Measurements from ENCODE around the gene PLAGL2.

PLAGL2 gene

DNA sequence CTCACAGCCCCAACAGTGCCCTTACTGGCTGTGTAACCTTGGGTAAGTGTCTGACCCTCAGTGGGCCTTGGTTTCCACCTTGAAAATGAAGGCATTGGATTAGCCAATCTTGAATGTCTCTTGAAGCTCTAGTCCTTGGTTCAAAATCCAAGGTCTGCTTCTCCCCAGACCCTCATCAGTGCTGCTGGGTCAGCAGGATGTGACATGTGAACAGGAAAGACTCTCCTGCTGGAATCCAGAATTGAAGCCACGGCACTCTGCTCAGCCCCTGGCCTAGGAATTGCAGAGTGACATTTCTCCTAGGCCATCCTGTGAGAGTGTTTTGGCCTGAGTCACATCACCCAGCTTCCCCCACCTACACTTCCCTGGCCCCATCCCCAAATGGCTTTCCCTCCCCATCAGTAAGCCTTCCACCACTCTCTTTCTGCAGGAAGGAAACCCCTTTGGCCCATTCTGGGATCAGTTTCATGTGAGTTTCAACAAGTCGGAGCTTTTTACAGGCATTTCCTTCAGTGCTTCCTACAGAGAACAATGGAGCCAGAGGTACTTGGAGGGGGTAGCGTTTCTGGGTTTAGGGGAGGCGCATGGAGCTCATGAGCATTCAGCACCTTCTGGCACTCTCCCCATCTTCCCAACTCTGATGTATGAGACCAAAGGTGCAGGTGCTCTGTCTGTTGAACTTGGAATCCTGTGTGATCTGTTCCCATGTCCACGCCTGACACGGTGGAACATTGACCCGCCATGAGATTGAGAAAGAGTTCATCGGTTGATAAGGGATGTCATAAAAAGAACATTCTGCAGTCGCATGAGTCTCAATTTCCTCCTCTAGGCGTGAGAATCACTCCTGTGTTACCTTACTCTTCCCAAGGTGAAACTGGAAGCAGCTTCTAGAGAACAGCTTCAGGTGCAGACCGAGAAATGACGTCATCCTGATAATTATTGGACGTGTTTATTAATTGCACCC is 8.9 kb upstream of the PLAGL2 start:
- no peak overlapping the region for H2AFZ ChIP-seq (ENCODE audit: low read length)
- TF ChIP-seq EZH2phosphoT487 (IDR thresholded peaks at IDR 0.05; ENCODE audit: low read length) = no peak
- TF ChIP-seq, protein P1, sequence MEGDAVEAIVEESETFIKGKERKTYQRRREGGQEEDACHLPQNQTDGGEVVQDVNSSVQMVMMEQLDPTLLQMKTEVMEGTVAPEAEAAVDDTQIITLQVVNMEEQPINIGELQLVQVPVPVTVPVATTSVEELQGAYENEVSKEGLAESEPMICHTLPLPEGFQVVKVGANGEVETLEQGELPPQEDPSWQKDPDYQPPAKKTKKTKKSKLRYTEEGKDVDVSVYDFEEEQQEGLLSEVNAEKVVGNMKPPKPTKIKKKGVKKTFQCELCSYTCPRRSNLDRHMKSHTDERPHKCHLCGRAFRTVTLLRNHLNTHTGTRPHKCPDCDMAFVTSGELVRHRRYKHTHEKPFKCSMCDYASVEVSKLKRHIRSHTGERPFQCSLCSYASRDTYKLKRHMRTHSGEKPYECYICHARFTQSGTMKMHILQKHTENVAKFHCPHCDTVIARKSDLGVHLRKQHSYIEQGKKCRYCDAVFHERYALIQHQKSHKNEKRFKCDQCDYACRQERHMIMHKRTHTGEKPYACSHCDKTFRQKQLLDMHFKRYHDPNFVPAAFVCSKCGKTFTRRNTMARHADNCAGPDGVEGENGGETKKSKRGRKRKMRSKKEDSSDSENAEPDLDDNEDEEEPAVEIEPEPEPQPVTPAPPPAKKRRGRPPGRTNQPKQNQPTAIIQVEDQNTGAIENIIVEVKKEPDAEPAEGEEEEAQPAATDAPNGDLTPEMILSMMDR (IDR thresholded peaks at IDR 0.05; ENCODE audit: low read length) = no peak
- no peak for TF ChIP-seq EZH2 (optimal IDR thresholded peaks at IDR 0.05; ENCODE audit: low read depth, low read length)
- no peaks in the 10 kb centered on the region for H3F3A ChIP-seq (ENCODE audit: insufficient read depth, low read length)
- no peaks in the 10 kb centered on the region for H3K9me3 ChIP-seq (replicated peaks; ENCODE audit: insufficient read depth, low read length)
- H3K9me2 ChIP-seq (replicated peaks; ENCODE audit: insufficient read depth, low read length) = no peaks in the 10 kb centered on the region
- no peak overlapping the region for H3K4me3 ChIP-seq (ENCODE audit: low read length)
- H3K79me2 ChIP-seq (ENCODE audit: low read length) = no peaks in the 10 kb centered on the region
- no peak for DNase-seq
- no peaks in the 10 kb centered on the region for H3K27me3 ChIP-seq (replicated peaks; ENCODE audit: insufficient read depth, low read length)
- H3K4me1 ChIP-seq (ENCODE audit: low read length) = no peaks in the 10 kb centered on the region
- H3K9ac ChIP-seq (ENCODE audit: low read length) = no peak overlapping the region
- H3K4me2 ChIP-seq (ENCODE audit: low read depth, low read length) = no peak overlapping the region
- no peaks in the 10 kb centered on the region for H4K20me1 ChIP-seq (ENCODE audit: insufficient read depth, low read length)
- no peak overlapping the region for H3K27ac ChIP-seq (ENCODE audit: low read length)
- 0 out of 2 replicates have a peak, but pooled peaks cover 4% of the 10 kb centered on the region for H3K36me3 ChIP-seq (replicated peaks; ENCODE audit: insufficient read depth, low read length)

DNA sequence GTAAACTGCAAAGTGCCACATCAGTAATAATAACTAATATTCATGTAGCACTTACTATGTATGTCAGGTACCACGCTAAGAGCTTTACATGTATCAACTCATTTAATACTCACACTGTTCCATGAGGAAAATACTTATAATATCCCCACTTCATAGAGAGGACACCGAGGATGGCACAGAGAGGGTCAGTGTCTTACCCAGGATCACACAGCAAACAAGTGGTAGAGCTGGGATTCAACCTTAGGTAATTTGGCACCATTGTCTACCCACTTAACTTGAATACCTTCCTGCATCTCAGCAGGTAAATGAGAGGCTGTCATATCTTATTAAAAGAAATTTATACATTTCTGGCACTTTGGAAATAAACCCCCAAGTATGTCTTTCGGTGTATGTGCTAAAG is 8.2 kb upstream of the PLAGL2 start:
- H2AFZ ChIP-seq (ENCODE audit: low read length) = no peak overlapping the region
- H3K36me3 ChIP-seq (replicated peaks; ENCODE audit: insufficient read depth, low read length) = peaks cover 4% of the 10 kb centered on the region; the same call in 1 of the 2 replicates
- no peaks in the 10 kb centered on the region for H3K9me3 ChIP-seq (replicated peaks; ENCODE audit: insufficient read depth, low read length)
- H3F3A ChIP-seq (ENCODE audit: insufficient read depth, low read length) = no peaks in the 10 kb centered on the region
- no peak overlapping the region for H3K4me2 ChIP-seq (ENCODE audit: low read depth, low read length)
- no peaks in the 10 kb centered on the region; the same call in 1 of the 2 replicates for H3K79me2 ChIP-seq (ENCODE audit: low read length)
- TF ChIP-seq, protein P1 (IDR thresholded peaks at IDR 0.05; ENCODE audit: low read length) = no peak
- TF ChIP-seq EZH2phosphoT487 (IDR thresholded peaks at IDR 0.05; ENCODE audit: low read length) (no peak), EZH2 (optimal IDR thresholded peaks at IDR 0.05; ENCODE audit: low read depth, low read length) (no peak)
- no peak overlapping the region for H3K9ac ChIP-seq (ENCODE audit: low read length)
- no peak for DNase-seq
- H4K20me1 ChIP-seq (ENCODE audit: insufficient read depth, low read length) = no peaks in the 10 kb centered on the region
- no peaks in the 10 kb centered on the region for H3K4me1 ChIP-seq (ENCODE audit: low read length)
- H3K27me3 ChIP-seq (replicated peaks; ENCODE audit: insufficient read depth, low read length) = no peaks in the 10 kb centered on the region
- H3K27ac ChIP-seq (ENCODE audit: low read length) = no peak overlapping the region
- no peaks in the 10 kb centered on the region for H3K9me2 ChIP-seq (replicated peaks; ENCODE audit: insufficient read depth, low read length)
- no peak overlapping the region for H3K4me3 ChIP-seq (ENCODE audit: low read length)

DNA sequence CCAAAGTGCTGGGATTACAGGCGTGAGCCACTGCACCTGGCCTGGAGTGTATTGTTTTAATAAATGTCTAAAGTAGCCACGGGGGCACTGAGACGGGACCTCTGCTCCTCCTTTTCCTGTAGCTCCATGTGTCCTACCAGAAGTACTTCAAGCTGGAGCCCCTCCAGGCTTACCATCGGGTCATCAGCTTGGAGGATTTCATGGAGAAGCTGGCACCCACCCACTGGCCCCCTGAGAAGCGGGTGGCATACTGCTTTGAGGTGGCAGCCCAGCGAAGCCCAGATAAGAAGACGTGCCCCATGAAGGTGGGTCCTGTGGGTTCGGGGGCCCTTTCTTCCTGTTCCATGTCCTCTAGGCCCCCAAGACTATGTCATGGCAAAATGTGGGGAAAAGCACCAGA is 7.6 kb upstream of the PLAGL2 start:
- no peaks in the 10 kb centered on the region for H3K4me1 ChIP-seq (ENCODE audit: low read length)
- H3K79me2 ChIP-seq (ENCODE audit: low read length) = peaks cover 1% of the 10 kb centered on the region; the same call in 1 of the 2 replicates
- no peak overlapping the region for H2AFZ ChIP-seq (ENCODE audit: low read length)
- no peak overlapping the region for H3K4me3 ChIP-seq (ENCODE audit: low read length)
- no peaks in the 10 kb centered on the region for H3K9me3 ChIP-seq (replicated peaks; ENCODE audit: insufficient read depth, low read length)
- TF ChIP-seq EZH2phosphoT487 (IDR thresholded peaks at IDR 0.05; ENCODE audit: low read length) (no peak), EZH2 (optimal IDR thresholded peaks at IDR 0.05; ENCODE audit: low read depth, low read length) (no peak)
- TF ChIP-seq, protein P1 (IDR thresholded peaks at IDR 0.05; ENCODE audit: low read length) = no peak
- no peaks in the 10 kb centered on the region for H3F3A ChIP-seq (ENCODE audit: insufficient read depth, low read length)
- H3K27me3 ChIP-seq (replicated peaks; ENCODE audit: insufficient read depth, low read length) = no peaks in the 10 kb centered on the region
- no peak overlapping the region for H3K9ac ChIP-seq (ENCODE audit: low read length)
- no peaks in the 10 kb centered on the region for H4K20me1 ChIP-seq (ENCODE audit: insufficient read depth, low read length)
- DNase-seq = no peak
- H3K4me2 ChIP-seq (ENCODE audit: low read depth, low read length) = no peak overlapping the region
- H3K36me3 ChIP-seq (replicated peaks; ENCODE audit: insufficient read depth, low read length) = peaks cover 4% of the 10 kb centered on the region; the same call in 1 of the 2 replicates
- no peak overlapping the region for H3K27ac ChIP-seq (ENCODE audit: low read length)
- no peaks in the 10 kb centered on the region for H3K9me2 ChIP-seq (replicated peaks; ENCODE audit: insufficient read depth, low read length)
